GM12878 (cell line): ENCODE data around the gene RARS2. TPM values are rescaled to one million over a fixed set of nuclear protein-coding genes. Genes with fewer than 3 reads are reported as not detected.

ENCODE experiments used
- BRCA1 ChIP-seq: IDR thresholded peaks from 2 replicates; pipeline ENCODE4 v1.6.1; 2011; ENCODE audit warnings: low read depth, low read length, improper control_type of control experiment
- FOS ChIP-seq: IDR thresholded peaks from 3 replicates; pipeline ENCODE4 v1.6.1; 2011; ENCODE audit warnings: borderline replicate concordance; ENCODE audit not compliant: insufficient read length; ENCODE audit errors: extremely low read depth
- GABPA ChIP-seq: IDR thresholded peaks from 2 replicates; pipeline ENCODE4 v1.6.1; 2014; ENCODE audit warnings: antibody characterized with exemption, low read depth, mild to moderate bottlenecking, inconsistent platforms
- LARP7 ChIP-seq: fragments of 450-650 bp; IDR thresholded peaks from 2 replicates; pipeline ENCODE4 v1.6.1; 2017; ENCODE audit warnings: mild to moderate bottlenecking
- MEF2A ChIP-seq: IDR thresholded peaks from 2 replicates; pipeline ENCODE4 v1.6.1; 2011; ENCODE audit warnings: low read depth, mild to moderate bottlenecking, low read length, moderate library complexity; ENCODE audit not compliant: insufficient read depth
- MYC ChIP-seq: IDR thresholded peaks from 2 replicates; pipeline ENCODE4 v1.6.1; 2011; ENCODE audit warnings: mild to moderate bottlenecking, low read length, moderate library complexity, inconsistent platforms; ENCODE audit not compliant: insufficient read depth, insufficient replicate concordance, insufficient read length, severe bottlenecking
- NR2C2 ChIP-seq: IDR thresholded peaks from 2 replicates; pipeline ENCODE4 v1.6.1; 2011; ENCODE audit warnings: borderline replicate concordance, low read depth; ENCODE audit not compliant: control insufficient read depth, insufficient read length
- NR2F1 ChIP-seq: fragments of 450-650 bp; conservative IDR thresholded peaks from 2 replicates; pipeline ENCODE4 v1.6.1; 2017; ENCODE audit warnings: mild to moderate bottlenecking
- SMC3 ChIP-seq: IDR thresholded peaks from 2 replicates; pipeline ENCODE4 v1.6.1; 2011; ENCODE audit warnings: low read length, improper control_type of control experiment, borderline replicate concordance
- SREBF1 ChIP-seq: IDR thresholded peaks from 2 replicates; pipeline ENCODE4 v1.6.1; 2012; ENCODE audit warnings: mild to moderate bottlenecking, low read length
- STAT1 ChIP-seq: fragments of 450-650 bp; conservative IDR thresholded peaks from 2 replicates; pipeline ENCODE4 v1.6.1; 2014; ENCODE audit warnings: antibody characterized with exemption, mild to moderate bottlenecking
- USF2 ChIP-seq: IDR thresholded peaks from 2 replicates; pipeline ENCODE4 v1.6.1; 2011; ENCODE audit warnings: low read depth, low read length, improper control_type of control experiment, borderline replicate concordance
- ZBED1 ChIP-seq: IDR thresholded peaks from 2 replicates; pipeline ENCODE4 v1.6.1; 2016; ENCODE audit warnings: borderline replicate concordance
- ZBTB4 ChIP-seq: fragments of 450-650 bp; formaldehyde crosslinking; IDR thresholded peaks from 2 replicates; pipeline ENCODE4 v1.4.0; 2022; ENCODE audit warnings: mild to moderate bottlenecking, moderate library complexity
- ZNF207 ChIP-seq: fragments of 450-650 bp; IDR thresholded peaks from 2 replicates; pipeline ENCODE4 v1.6.1; 2014; ENCODE audit warnings: antibody characterized with exemption, mild to moderate bottlenecking, borderline replicate concordance
- polyA plus RNA-seq, 11 experiments: library from polyadenylated mRNA; depleted of rRNA in 4 of 11; unstranded in 6 of 11; stranded (reverse) in 5 of 11; fragments of >200 nt; fragmentation: Nextera tagmentation in 4 of 11; fragmentation: Illumina TruSeq in 1 of 11; extraction: Ambion mirVana in 4 of 11; extraction: Trizol in 1 of 11; gene quantifications; 1 replicate in 1 of 11; 2 replicates in 10 of 11; pipeline versions ENCODE4 v1.2.1 to v1.2.3, GENCODE V29; 2011 to 2016; ENCODE audit warnings: inconsistent platforms in 2 of 11, missing spikeins in 2 of 11, low read depth in 1 of 11
- total RNA-seq, 4 experiments: library from RNA; depleted of rRNA in 3 of 4; stranded (reverse); fragments of >200 nt in 3 of 4; fragmentation: Illumina TruSeq in 1 of 4; extraction: Trizol in 1 of 4; gene quantifications; 2 replicates each; pipeline versions ENCODE4 v1.2.1 to v1.2.3, GENCODE V29; 2013 to 2021
- TF ChIP-seq, protein P1 (sequence below): fragments of 450-650 bp; IDR thresholded peaks from 2 replicates; pipeline ENCODE4 v1.6.1; 2017; ENCODE audit warnings: low read depth, mild to moderate bottlenecking, moderate library complexity
- TF ChIP-seq, protein P2 (sequence below): fragments of 450-650 bp; formaldehyde crosslinking; IDR thresholded peaks from 2 replicates; pipeline ENCODE4 v1.4.0; 2020; ENCODE audit warnings: mild to moderate bottlenecking, moderate library complexity
- TF ChIP-seq, protein P3 (sequence below): IDR thresholded peaks from 2 replicates; pipeline ENCODE4 v1.6.1; 2012; ENCODE audit warnings: low read depth, low read length, improper control_type of control experiment

The RARS2 gene
- total and polyA plus RNA-seq, 10 of the 15 experiments (the other 5 are each of a cell fraction or from before 2014, with no cell fraction given), result 18.3 to 54.2 (median 36.8) TPM

GRCh38 chr6:87589693-87590416 is at the start of gene RARS2, which contains the start of gene ORC3 (continued):
- TF ChIP-seq ZBTB4 (CRISPR knock-in tag), result no peak
- TF ChIP-seq USF2, result no peak
- peak; percentile 51; the same call in 1 of the 2 replicates for TF ChIP-seq ZBED1
- TF ChIP-seq MYC, result peak; percentile 46
- peak; percentile 19; the same call in 1 of the 2 replicates for TF ChIP-seq SMC3
- TF ChIP-seq GABPA, result peak; percentile 95
- TF ChIP-seq FOS, result peak; percentile 36
- TF ChIP-seq STAT1, result no peak
- TF ChIP-seq, protein P1, sequence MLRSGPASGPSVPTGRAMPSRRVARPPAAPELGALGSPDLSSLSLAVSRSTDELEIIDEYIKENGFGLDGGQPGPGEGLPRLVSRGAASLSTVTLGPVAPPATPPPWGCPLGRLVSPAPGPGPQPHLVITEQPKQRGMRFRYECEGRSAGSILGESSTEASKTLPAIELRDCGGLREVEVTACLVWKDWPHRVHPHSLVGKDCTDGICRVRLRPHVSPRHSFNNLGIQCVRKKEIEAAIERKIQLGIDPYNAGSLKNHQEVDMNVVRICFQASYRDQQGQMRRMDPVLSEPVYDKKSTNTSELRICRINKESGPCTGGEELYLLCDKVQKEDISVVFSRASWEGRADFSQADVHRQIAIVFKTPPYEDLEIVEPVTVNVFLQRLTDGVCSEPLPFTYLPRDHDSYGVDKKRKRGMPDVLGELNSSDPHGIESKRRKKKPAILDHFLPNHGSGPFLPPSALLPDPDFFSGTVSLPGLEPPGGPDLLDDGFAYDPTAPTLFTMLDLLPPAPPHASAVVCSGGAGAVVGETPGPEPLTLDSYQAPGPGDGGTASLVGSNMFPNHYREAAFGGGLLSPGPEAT, result peak; percentile 76
- TF ChIP-seq, protein P2, sequence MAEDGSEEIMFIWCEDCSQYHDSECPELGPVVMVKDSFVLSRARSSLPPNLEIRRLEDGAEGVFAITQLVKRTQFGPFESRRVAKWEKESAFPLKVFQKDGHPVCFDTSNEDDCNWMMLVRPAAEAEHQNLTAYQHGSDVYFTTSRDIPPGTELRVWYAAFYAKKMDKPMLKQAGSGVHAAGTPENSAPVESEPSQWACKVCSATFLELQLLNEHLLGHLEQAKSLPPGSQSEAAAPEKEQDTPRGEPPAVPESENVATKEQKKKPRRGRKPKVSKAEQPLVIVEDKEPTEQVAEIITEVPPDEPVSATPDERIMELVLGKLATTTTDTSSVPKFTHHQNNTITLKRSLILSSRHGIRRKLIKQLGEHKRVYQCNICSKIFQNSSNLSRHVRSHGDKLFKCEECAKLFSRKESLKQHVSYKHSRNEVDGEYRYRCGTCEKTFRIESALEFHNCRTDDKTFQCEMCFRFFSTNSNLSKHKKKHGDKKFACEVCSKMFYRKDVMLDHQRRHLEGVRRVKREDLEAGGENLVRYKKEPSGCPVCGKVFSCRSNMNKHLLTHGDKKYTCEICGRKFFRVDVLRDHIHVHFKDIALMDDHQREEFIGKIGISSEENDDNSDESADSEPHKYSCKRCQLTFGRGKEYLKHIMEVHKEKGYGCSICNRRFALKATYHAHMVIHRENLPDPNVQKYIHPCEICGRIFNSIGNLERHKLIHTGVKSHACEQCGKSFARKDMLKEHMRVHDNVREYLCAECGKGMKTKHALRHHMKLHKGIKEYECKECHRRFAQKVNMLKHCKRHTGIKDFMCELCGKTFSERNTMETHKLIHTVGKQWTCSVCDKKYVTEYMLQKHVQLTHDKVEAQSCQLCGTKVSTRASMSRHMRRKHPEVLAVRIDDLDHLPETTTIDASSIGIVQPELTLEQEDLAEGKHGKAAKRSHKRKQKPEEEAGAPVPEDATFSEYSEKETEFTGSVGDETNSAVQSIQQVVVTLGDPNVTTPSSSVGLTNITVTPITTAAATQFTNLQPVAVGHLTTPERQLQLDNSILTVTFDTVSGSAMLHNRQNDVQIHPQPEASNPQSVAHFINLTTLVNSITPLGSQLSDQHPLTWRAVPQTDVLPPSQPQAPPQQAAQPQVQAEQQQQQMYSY (CRISPR knock-in tag), result no peak
- TF ChIP-seq NR2C2, result peak; percentile 72
- TF ChIP-seq ZNF207, result peak; percentile 25
- TF ChIP-seq LARP7, result 0 out of 2 replicates have a peak, but pooled peaks have one; percentile 50
- peak; percentile 88 for TF ChIP-seq NR2F1
- TF ChIP-seq SREBF1, result 0 out of 2 replicates have a peak, but pooled peaks have one; percentile 38
- no peak for TF ChIP-seq MEF2A
- TF ChIP-seq, protein P3, sequence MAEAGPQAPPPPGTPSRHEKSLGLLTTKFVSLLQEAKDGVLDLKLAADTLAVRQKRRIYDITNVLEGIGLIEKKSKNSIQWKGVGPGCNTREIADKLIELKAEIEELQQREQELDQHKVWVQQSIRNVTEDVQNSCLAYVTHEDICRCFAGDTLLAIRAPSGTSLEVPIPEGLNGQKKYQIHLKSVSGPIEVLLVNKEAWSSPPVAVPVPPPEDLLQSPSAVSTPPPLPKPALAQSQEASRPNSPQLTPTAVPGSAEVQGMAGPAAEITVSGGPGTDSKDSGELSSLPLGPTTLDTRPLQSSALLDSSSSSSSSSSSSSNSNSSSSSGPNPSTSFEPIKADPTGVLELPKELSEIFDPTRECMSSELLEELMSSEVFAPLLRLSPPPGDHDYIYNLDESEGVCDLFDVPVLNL, result peak; percentile 92
- TF ChIP-seq BRCA1, result no peak
